Endothelial cell of hepatic sinusoid (primary cell): ENCODE measurements around the gene TTC29.
"Not testable (repeated sequence)": the region's sequence is repeated elsewhere in the genome, so short reads cannot be mapped to it uniquely, and the experiment has no call there.

Experiments
- in situ Hi-C: cut with HindIII; loops from 2 replicates; pipeline ENCODE4 v1.10.0; 2017; ENCODE audit warnings: low sequenced_read_pairs

TTC29 gene

DNA sequence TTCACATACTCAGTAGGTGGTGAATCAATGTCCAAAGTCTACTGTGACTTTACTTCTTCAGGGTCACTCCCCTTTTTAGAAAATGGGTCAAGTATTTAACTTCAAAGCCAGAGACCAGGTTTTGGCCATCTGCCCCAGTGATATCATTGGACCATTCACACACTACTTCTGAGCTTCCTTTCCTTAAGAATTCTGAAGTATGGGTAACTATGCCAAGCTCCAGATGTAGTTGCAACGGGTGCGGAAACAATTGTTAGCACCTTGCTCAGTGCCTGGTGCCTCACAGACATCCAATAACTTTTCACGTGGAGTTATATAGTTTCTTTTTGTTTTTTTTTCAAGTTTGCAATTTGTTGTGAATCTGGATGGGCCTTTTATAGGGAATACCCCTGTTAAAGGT is 62.6 kb downstream of the TTC29 start:
- in situ Hi-C loops, result no loop called here

DNA sequence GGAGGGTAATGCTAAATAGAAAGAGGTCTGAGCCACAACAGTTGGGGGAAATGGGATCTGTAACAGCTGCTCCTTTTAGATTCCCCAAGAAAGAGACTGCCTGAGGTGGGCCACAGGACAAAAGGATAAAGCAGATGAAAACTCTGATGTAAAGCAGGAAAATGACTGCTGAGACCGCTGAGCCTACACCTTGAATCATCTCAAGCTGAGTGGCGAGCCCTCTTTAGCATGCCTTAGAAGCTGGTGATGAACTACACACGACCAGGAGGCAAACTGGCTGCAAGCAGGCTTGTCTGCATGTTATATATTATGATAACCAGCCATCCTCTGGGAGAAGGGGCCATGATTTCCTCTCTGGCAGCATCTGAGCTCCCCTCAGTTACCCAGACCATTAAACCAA is 88.4 kb downstream of the TTC29 start:
- in situ Hi-C loops, result no loop called here

GRCh38 chr4:146855761-146856160 is 89.9 kb downstream of the TTC29 start:
- in situ Hi-C loops, result no loop called here

- in situ Hi-C loops, result no loop called here
Observed at GRCh38 chr4:146852360-146852759, 93.3 kb downstream of the TTC29 start.

DNA sequence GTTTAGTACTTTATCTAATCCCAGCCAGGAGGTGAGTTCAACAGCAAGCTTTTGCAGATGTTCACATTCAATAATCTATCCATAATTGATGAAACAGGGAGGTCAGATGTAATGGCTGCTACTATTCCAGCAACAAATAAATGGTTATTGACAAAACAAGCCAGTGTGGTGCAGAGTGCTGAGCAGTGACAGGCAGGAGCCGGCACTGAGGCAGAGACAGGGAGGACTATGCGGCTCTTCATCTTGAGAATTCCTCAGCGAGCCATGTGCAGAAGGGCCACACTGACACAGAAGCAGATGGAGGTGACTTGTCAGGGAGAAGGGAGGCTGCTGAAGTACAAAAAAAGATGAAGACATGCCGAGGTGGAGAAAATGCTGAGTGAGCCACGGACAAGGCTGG is 98.3 kb downstream of the TTC29 start:
- in situ Hi-C loops, result no loop called here

- in situ Hi-C loops, result no loop called here
Observed at GRCh38 chr4:146846882-146847281, 98.8 kb downstream of the TTC29 start.

GRCh38 chr4:146844761-146845160 is 100.9 kb downstream of the TTC29 start:
- in situ Hi-C loops, result no loop called here

DNA sequence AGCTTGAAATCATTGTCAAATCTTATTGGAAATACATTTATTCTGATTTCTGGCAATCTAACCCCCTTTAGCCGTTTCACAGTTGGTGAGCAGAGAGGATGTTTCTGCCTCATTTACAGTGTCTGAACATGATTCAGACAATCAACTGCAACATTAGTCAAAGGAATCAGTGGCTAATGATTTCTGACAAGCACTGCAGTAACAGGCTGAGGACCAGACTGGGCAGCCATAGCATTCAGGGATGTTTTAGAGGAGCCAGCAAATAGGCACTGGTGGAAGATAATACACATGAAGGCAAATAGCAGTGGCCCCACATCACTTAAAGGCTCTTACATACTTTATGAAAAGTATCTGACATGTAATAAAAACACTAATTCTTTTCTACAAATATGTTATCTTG is 102.8 kb downstream of the TTC29 start:
- in situ Hi-C loops, result no loop called here

DNA sequence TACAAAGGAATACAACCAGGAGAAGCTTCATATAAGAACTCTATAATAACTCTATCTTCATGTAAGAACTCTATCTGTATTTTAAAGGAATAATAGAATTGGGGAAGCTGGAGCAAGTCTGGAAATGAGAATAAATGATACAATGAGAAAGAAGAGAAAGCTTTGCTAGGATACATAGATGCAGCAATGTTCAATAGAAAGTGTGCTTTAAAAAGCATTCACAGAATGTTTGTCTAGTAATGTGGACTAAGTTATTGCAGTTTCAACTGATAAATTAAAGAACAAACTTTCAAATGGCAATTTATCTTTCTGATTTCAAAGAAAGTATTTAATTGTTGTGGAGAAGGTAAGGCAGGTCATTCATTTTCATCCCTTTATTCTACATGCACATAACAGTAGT is 104.9 kb downstream of the TTC29 start:
- in situ Hi-C loops, result no loop called here

GRCh38 chr4:146835096-146835495 is 110.6 kb downstream of the TTC29 start:
- in situ Hi-C loops, result no loop called here

GRCh38 chr4:146834263-146835034 is 111.2 kb downstream of the TTC29 start:
- in situ Hi-C loops, result no loop called here

- in situ Hi-C loops, result no loop called here
Observed at GRCh38 chr4:146833530-146833929, 112.1 kb downstream of the TTC29 start.

DNA sequence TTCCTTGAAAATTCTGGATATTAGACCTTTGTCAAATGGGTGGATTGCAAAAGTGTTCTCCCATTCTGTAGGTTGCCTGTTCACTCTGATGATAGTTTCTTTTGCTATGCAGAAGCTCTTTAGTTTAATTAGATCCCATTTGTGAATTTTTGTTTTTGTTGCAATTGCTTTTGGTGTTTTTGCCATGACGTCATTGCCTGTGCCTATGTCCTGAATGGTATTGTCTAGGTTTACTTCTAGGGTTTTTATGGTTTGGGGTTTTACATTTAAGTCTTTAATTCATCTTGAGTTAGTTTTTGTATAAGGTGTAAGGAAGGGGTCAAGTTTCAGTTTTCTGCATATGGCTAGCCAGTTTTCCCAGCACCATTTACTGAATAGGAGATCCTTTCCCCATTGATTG is 122.7 kb downstream of the TTC29 start:
- in situ Hi-C loops, result not testable (repeated sequence)

DNA sequence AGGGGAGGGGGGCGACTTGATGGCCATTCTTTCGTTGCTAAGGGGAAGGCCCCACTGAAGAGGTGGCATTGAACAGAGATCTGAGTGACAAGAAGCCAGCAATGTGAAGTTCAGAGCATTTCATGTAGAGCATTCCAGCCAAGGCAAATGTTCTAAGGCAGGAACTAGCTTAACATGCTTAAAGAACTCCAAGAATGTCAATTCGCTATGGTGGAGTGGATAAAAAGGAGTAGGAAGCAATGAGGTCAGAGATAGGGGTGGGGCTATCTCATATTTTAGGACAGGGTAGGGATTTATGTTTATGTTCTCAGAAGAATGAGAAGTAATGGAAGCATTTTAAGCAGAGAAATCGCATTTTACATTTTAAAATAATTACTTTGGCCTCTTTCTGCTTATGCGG is 130.9 kb downstream of the TTC29 start:
- in situ Hi-C loops, result no loop called here

- in situ Hi-C loops, result no loop called here
Observed at GRCh38 chr4:146795711-146796110, 150.0 kb downstream of the TTC29 start.

GRCh38 chr4:146793727-146794126 is 151.9 kb downstream of the TTC29 start:
- in situ Hi-C loops, result no loop called here

- in situ Hi-C loops, result no loop called here
Observed at GRCh38 chr4:146791439-146791838, 154.2 kb downstream of the TTC29 start.

DNA sequence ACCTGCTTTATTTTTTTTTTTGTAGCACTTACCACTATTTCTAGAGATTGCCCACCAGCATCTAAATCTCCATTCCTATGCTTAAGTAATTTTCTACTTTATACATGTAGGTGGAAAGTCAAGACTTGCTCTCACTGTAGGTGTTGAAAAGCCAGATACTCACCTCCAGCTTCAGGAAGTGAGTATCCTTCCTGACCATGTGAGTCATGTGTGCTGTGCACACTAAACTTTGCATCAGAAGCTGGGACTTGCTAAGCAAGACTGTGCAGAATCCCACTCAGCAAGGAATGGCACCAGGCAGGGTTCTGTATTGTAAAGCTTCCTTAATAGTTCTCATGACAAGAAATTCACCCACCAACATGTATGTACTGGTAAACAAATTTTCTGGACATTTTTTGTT is 155.1 kb downstream of the TTC29 start:
- in situ Hi-C loops, result no loop called here

DNA sequence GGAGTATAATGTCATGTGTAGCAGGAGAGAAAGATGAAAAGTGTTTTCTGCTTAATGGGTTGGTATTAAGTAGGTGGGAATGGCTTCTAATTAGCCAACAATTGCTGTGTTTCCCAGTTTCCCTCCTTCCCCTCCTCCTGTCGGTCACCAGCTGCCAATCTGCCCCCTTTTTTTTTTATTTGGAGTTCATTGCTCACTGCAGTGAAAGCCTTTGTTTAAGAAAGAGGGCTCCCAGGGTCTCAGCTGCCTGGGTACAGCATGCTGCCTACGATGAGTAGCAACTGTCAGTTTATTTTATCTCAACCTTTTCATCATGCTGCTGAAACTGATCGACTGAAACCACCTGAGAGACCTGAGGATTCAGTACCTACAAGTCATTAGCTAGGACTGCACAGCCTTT is 157.9 kb downstream of the TTC29 start:
- in situ Hi-C loops, result no loop called here

GRCh38 chr4:146776691-146777090 is 169.0 kb downstream of the TTC29 start:
- in situ Hi-C loops, result no loop called here

DNA sequence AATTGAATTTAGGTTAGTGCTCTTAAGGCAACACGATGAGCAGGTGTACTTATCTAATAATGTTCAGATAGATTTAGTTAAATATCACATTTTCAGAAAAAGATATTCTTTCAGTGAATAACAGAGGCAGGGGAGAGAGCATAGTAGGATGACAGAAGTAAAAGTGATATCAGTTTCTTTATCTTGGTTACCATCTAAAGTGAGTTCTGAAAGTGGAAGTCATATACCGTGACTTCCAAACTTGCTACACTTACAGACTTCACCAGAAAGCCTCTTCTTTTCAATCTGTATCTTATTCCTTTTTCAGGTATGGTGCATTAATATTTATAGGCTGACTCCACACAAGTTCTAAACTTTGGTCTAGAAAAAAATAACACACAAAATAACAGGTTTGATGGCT is 182.1 kb downstream of the TTC29 start:
- in situ Hi-C loops, result no loop called here

DNA sequence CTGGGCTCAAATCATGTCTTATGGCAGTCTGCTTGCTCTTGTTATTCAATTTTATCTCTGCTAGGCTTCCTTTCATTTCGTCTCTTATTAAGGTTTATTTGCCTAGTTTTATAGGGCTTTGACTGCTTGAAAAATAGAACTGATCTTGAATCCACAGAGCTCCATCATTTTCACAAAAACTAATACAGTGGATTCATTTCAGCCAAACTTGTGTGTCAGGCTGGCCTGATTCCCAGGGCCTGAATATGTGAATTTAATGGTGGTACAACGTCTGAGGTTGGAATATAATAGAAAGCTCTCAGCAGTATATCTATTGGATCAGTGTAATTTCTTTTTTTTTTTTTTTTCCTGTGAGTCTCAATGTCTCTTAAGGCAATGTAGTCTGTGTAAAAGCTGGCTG is 183.6 kb downstream of the TTC29 start:
- in situ Hi-C loops, result no loop called here

DNA sequence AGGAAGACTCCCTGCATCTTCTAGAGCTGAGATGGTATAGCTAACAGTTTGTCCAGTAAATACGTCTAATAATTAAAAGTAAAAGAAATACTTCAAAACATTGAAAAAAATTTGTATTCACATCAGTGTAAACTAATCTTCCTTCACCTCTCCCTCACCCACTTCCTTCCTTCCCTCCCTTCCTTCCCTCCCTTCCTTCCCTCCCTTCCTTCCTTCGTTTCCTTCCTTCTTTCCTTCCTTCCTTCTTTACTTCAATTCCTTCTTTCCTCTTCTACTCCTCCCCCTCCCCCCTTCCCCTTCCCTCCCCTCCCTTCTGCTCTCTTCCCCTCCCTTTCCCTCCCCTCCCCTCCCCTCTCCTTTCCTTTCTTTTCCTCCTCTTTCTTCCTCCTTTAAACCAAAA is 203.2 kb downstream of the TTC29 start:
- in situ Hi-C loops, result no loop called here
